HCT116 (cell line): ENCODE measurements around the gene XRCC3. TPM values are rescaled to one million over a fixed set of nuclear protein-coding genes. Genes with fewer than 3 reads are reported as not detected.

Experiments used
- ATAC-seq: fragments of 200-7000 bp; cut with Tn5 transposase; 2 replicates; pipeline ENCODE4 v1.9.1; 2020; ENCODE audit warnings: mild to moderate bottlenecking, moderate library complexity
- BruUV-seq: library from RNA; stranded (reverse); fragments of 400-500 nt; replicated peaks from 2 replicates; lab custom pipeline; 2021; lab: Mats Ljungman, UMichigan
- CTCF ChIA-PET: fragments of 300-600 bp; sonication (Branson Sonifier 250); formaldehyde crosslinking; loops from one replicate; lab custom pipeline; 2021; ENCODE audit warnings: antibody characterized with exemption; lab: Charles Lee
- POLR2A ChIA-PET: fragments of 300-600, 350-600 bp; sonication (Branson Sonifier 250); formaldehyde crosslinking; loops from one replicate; lab custom pipeline; 2021; ENCODE audit warnings: antibody characterized with exemption; lab: Charles Lee
- RAD21 ChIA-PET, 2 experiments: fragments of 300-600 bp; sonication (Branson Sonifier 250); formaldehyde crosslinking; loops; one replicate each; lab custom pipeline; 2023; ENCODE audit warnings: low total read pairs in 2 of 2; ENCODE audit not compliant: uncharacterized antibody in 2 of 2, unreplicated experiment in 2 of 2, low non-redundant PET in 1 of 2; lab: Charles Lee
- DNase-seq: peaks from one replicate; pipeline ENCODE4 v3.0.0-alpha.2; 2010; ENCODE audit warnings: low read depth, low spot score
- H2AFZ ChIP-seq: fragments of 200-600 bp; shearing (Covaris generic), sonication (generic); 2 replicates; pipeline ENCODE4 v1.6.1; 2017; ENCODE audit warnings: low read depth, mixed run types, mixed read lengths, antibody characterized with exemption, low read length; ENCODE audit not compliant: poor library complexity, severe bottlenecking
- H3K27ac ChIP-seq: 2 replicates; pipeline ENCODE4 v1.5.1; 2012; ENCODE audit warnings: low read depth, low read length
- H3K27me3 ChIP-seq: fragments of 200-600 bp; sonication (generic); 2 replicates; pipeline ENCODE4 v1.6.1; 2016; ENCODE audit warnings: mixed run types, low read length, mixed read lengths; ENCODE audit not compliant: insufficient read depth
- H3K36me3 ChIP-seq, 2 experiments: fragments of 200-500 bp in 1 of 2; fragments of 200-600 bp in 1 of 2; sonication (Bioruptor generic) in 1 of 2; sonication (generic) in 1 of 2; 2 replicates each; pipeline versions ENCODE4 v1.5.1 to v1.6.1; 2014 to 2016; ENCODE audit warnings: low read length in 2 of 2, inconsistent platforms in 1 of 2, mixed read lengths in 1 of 2, mixed run types in 1 of 2; ENCODE audit not compliant: insufficient read depth in 2 of 2, control insufficient read depth in 1 of 2
- H3K4me1 ChIP-seq, 2 experiments: fragments of 200-600 bp in 1 of 2; sonication (generic) in 1 of 2; 2 replicates each; pipeline versions ENCODE4 v1.5.1 to v1.6.1; 2012 to 2017; ENCODE audit warnings: low read length in 2 of 2, inconsistent platforms in 1 of 2, mild to moderate bottlenecking in 1 of 2, mixed read lengths in 1 of 2, mixed run types in 1 of 2, moderate library complexity in 1 of 2; ENCODE audit not compliant: insufficient read depth in 2 of 2, control insufficient read depth in 1 of 2
- H3K4me2 ChIP-seq: fragments of 200-600 bp; sonication (generic); 2 replicates; pipeline ENCODE4 v1.6.1; 2017; ENCODE audit warnings: mixed run types, low read length, mixed read lengths
- H3K4me3 ChIP-seq, 2 experiments: fragments of 200-600 bp in 1 of 2; sonication (generic) in 1 of 2; replicated peaks in 1 of 2; 2 replicates each; pipeline ENCODE4 v1.5.1; 2011 to 2016; ENCODE audit warnings: low read length in 2 of 2, control low read depth in 1 of 2, low read depth in 1 of 2, mild to moderate bottlenecking in 1 of 2, mixed read lengths in 1 of 2, mixed run types in 1 of 2
- H3K79me2 ChIP-seq: fragments of 200-600 bp; sonication (generic); 2 replicates; pipeline ENCODE4 v1.6.1; 2017; ENCODE audit warnings: mild to moderate bottlenecking, mixed run types, low read length, moderate library complexity, mixed read lengths; ENCODE audit not compliant: insufficient read depth
- H3K9ac ChIP-seq: fragments of 200-600 bp; sonication (generic); 2 replicates; pipeline ENCODE4 v1.6.1; 2016; ENCODE audit warnings: low read length, mixed read lengths
- H3K9me2 ChIP-seq: fragments of 200-600 bp; sonication (generic), shearing (Covaris generic); 2 replicates; pipeline ENCODE4 v1.6.1; 2017; ENCODE audit warnings: mixed run types, mild to moderate bottlenecking, moderate library complexity; ENCODE audit not compliant: insufficient read depth
- H3K9me3 ChIP-seq, 2 experiments: fragments of 200-500 bp in 1 of 2; fragments of 200-600 bp in 1 of 2; sonication (Bioruptor generic) in 1 of 2; sonication (generic) in 1 of 2; 2 replicates each; pipeline ENCODE4 v1.6.1; 2014 to 2017; ENCODE audit warnings: low read length in 2 of 2, mixed read lengths in 2 of 2, inconsistent platforms in 1 of 2, low read depth in 1 of 2, mild to moderate bottlenecking in 1 of 2, mixed run types in 1 of 2, moderate library complexity in 1 of 2; ENCODE audit not compliant: control insufficient read depth in 1 of 2, insufficient read depth in 1 of 2
- H4K20me1 ChIP-seq: fragments of 200-600 bp; sonication (generic), shearing (Covaris generic); 2 replicates; pipeline ENCODE4 v1.6.1; 2017; ENCODE audit warnings: mixed run types, mild to moderate bottlenecking, moderate library complexity; ENCODE audit not compliant: insufficient read depth
- CEBPB ChIP-seq: IDR thresholded peaks from 2 replicates; pipeline ENCODE4 v1.6.1; 2012; ENCODE audit warnings: low read depth
- EGR1 ChIP-seq: IDR thresholded peaks from 2 replicates; pipeline ENCODE4 v1.6.1; 2012; ENCODE audit warnings: low read depth
- JUND ChIP-seq: IDR thresholded peaks from 2 replicates; pipeline ENCODE4 v1.6.1; 2012
- SIN3A ChIP-seq: IDR thresholded peaks from 2 replicates; pipeline ENCODE4 v1.6.1; 2012; ENCODE audit warnings: low read depth
- SP1 ChIP-seq: IDR thresholded peaks from 2 replicates; pipeline ENCODE4 v1.6.1; 2012; ENCODE audit warnings: low read depth
- ZNF274 ChIP-seq: fragments of 200-500 bp; sonication (Bioruptor generic); IDR thresholded peaks from 2 replicates; pipeline ENCODE4 v1.6.1; 2014; ENCODE audit warnings: mild to moderate bottlenecking, low read depth, low read length, inconsistent platforms
- intact Hi-C: fragments of 100-400 bp; cut with micrococcal nuclease; formaldehyde crosslinking; loops from 2 replicates; pipeline ENCODE4 v1.10.0; 2022
- total RNA-seq: library from RNA; stranded (reverse); gene quantifications from one replicate; pipeline ENCODE4 v1.2.1, GENCODE V29; 2021; ENCODE audit not compliant: unreplicated experiment
- TF ChIP-seq, protein P1 (sequence below), 3 experiments: fragments of 200-600 bp in 1 of 3; sonication (generic) in 1 of 3; IDR thresholded peaks in 2 of 3; conservative IDR thresholded peaks in 1 of 3; 2 replicates each; pipeline ENCODE4 v1.5.1; 2012 to 2017; ENCODE audit warnings: low read depth in 2 of 3, low read length in 2 of 3, antibody characterized with exemption in 1 of 3, borderline replicate concordance in 1 of 3, control low read depth in 1 of 3, mild to moderate bottlenecking in 1 of 3, mixed read lengths in 1 of 3, mixed run types in 1 of 3, moderate library complexity in 1 of 3; ENCODE audit not compliant: insufficient read depth in 1 of 3
- TF ChIP-seq, protein P2 (sequence below): IDR thresholded peaks from 2 replicates; pipeline ENCODE4 v1.6.1; 2012

Gene XRCC3
- total RNA-seq, 1 experiment from 2014 or later, result 48.7 TPM

- TF ChIP-seq, protein P1, sequence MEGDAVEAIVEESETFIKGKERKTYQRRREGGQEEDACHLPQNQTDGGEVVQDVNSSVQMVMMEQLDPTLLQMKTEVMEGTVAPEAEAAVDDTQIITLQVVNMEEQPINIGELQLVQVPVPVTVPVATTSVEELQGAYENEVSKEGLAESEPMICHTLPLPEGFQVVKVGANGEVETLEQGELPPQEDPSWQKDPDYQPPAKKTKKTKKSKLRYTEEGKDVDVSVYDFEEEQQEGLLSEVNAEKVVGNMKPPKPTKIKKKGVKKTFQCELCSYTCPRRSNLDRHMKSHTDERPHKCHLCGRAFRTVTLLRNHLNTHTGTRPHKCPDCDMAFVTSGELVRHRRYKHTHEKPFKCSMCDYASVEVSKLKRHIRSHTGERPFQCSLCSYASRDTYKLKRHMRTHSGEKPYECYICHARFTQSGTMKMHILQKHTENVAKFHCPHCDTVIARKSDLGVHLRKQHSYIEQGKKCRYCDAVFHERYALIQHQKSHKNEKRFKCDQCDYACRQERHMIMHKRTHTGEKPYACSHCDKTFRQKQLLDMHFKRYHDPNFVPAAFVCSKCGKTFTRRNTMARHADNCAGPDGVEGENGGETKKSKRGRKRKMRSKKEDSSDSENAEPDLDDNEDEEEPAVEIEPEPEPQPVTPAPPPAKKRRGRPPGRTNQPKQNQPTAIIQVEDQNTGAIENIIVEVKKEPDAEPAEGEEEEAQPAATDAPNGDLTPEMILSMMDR (IDR thresholded peaks at IDR 0.05 in 2 of 3, conservative IDR thresholded peaks at IDR 0.05 in 1 of 3; ENCODE audit: borderline replicate concordance in 1 of 3, insufficient read depth in 1 of 3, low read depth in 2 of 3, low read length in 2 of 3), result no peak
- no peak for TF ChIP-seq CEBPB
Measured at GRCh38 chr14:103721334-103722120, 6.3 kb upstream of the XRCC3 start (continued).

- peaks cover 75% of the 10 kb centered on the region for H3K79me2 ChIP-seq
- intact Hi-C loops, result no loop called here
- no TSS peak for BruUV-seq
Measured at GRCh38 chr14:103719751-103720150, 4.5 kb upstream of the XRCC3 start.

More at GRCh38 chr14:103719751-103720150, 4.5 kb upstream of the XRCC3 start:
- ATAC-seq (no peak), DNase-seq (no peak)
- no peak overlapping the region for H3K4me3 ChIP-seq
- peaks cover 23 to 42% of the 10 kb centered on the region in 2 experiments for H3K4me1 ChIP-seq
- H3K27ac ChIP-seq, result no peak overlapping the region
- no peak overlapping the region for H3K4me2 ChIP-seq
- H3K27me3 ChIP-seq, result no peaks in the 10 kb centered on the region
- TF ChIP-seq ZNF274, result no peak
- TF ChIP-seq, protein P2, sequence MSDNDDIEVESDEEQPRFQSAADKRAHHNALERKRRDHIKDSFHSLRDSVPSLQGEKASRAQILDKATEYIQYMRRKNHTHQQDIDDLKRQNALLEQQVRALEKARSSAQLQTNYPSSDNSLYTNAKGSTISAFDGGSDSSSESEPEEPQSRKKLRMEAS, result no peak
- TF ChIP-seq JUND, result no peak
- no peak for TF ChIP-seq EGR1
- TF ChIP-seq SP1, result no peak
- TF ChIP-seq SIN3A, result no peak
- no peak overlapping the region for H3K9ac ChIP-seq
- H3K9me3 ChIP-seq, result no peaks in the 10 kb centered on the region
- no peak overlapping the region for H2AFZ ChIP-seq
- POLR2A ChIA-PET, result no interaction called here
- no peaks in the 10 kb centered on the region for H3K9me2 ChIP-seq
- H3K36me3 ChIP-seq, result no peaks in the 10 kb centered on the region
- CTCF ChIA-PET, result no interaction called here
- RAD21 ChIA-PET, result no interaction called here
- H4K20me1 ChIP-seq, result no peaks in the 10 kb centered on the region
